ENCODE measurements around the gene ANK3.

- no peak for TF ChIP-seq CTCF (IDR thresholded peaks at IDR 0.05; ENCODE audit: extremely low read depth in 1 of 2, insufficient read depth in 1 of 2, low read depth in 1 of 2, low read length in 2 of 2)
- TF ChIP-seq JUN (IDR thresholded peaks at IDR 0.05; ENCODE audit: borderline replicate concordance, insufficient read depth, insufficient read length, low read depth) = no peak
- no peak for TF ChIP-seq POLR2AphosphoS5 (IDR thresholded peaks at IDR 0.05; ENCODE audit: insufficient read depth, low read depth, low read length)
- TF ChIP-seq MYC (IDR thresholded peaks at IDR 0.05; ENCODE audit: low read depth, low read length) = no peak
- no peak for TF ChIP-seq POLR2A (IDR thresholded peaks at IDR 0.05; ENCODE audit: low read depth, low read length)
- TF ChIP-seq EZH2 (IDR thresholded peaks at IDR 0.05; ENCODE audit: borderline replicate concordance, low read depth, low read length, severe bottlenecking) = no peak
- TF ChIP-seq, protein P1, sequence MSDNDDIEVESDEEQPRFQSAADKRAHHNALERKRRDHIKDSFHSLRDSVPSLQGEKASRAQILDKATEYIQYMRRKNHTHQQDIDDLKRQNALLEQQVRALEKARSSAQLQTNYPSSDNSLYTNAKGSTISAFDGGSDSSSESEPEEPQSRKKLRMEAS (IDR thresholded peaks at IDR 0.05; ENCODE audit: insufficient read depth, insufficient read length) = no peak
- TF ChIP-seq GATA2 (IDR thresholded peaks at IDR 0.05; ENCODE audit: insufficient read depth, insufficient read length, low read depth, low read length) = no peak
- TF ChIP-seq FOS (IDR thresholded peaks at IDR 0.05; ENCODE audit: borderline replicate concordance, insufficient read depth, low read length) = no peak
These were observed 21.3 kb upstream of the ANK3 start for GRCh38 chr10:60410970-60411369.
